ENCODE measurements around the gene NGFR. TPM values are rescaled to one million over a fixed set of nuclear protein-coding genes. Genes with fewer than 3 reads are reported as not detected.

The NGFR gene
- total RNA-seq, 1 donor from 2014 or later, result 1.2 TPM

DNA sequence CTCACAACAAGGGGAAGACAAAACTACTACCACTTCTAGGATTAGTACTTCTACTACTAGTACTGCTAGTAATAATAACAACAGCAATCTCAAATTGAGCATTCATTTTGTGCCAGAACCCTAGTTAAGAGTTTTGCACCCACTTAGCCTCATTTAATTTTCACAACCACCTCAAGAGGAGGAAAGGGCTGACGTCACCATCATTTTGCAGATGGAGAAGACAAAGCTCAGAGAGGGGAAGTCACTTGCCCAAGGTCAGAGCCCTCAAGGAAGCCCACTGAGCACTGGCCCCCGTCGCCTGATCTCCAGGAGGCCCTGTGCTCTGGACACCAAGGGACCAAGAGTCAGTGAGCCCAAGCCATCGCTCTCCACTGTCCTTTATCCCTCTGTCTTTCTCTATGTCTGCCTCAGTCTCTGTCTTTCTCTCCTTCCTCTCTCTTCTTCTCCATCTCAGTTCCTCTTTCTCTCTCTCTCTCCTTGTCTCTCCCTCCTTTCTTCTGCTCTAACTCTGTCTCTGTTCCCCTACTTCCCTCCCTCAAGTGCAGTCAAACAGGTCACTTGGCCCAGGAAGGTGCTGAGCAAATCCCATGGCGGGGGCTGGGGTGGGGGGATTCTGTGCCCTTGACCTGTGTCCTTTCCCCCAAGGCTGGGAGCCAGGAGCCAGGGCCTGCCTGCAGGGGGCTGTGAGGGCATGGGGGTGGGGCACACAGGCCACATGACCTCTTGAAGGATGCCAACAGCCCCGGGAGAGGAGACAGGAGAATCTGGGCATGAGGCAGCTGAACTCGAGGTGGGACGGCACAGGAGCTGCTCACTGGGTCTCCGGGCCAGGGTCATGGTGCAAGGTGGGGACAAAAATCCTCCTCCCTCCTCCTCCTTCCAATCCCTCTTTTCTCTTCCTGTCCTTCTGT lies 11.2 kb upstream of the NGFR start:
- peaks cover 54% of the 10 kb centered on the region for H3K27me3 Mint-ChIP-seq
- CTCF ChIA-PET, result interaction anchor here (1.6 kb wide), 1 partner anchor 12 kb away, joined by 4 read pairs; the partner anchor contains the start of gene NGFR
- TF ChIP-seq, protein P1, sequence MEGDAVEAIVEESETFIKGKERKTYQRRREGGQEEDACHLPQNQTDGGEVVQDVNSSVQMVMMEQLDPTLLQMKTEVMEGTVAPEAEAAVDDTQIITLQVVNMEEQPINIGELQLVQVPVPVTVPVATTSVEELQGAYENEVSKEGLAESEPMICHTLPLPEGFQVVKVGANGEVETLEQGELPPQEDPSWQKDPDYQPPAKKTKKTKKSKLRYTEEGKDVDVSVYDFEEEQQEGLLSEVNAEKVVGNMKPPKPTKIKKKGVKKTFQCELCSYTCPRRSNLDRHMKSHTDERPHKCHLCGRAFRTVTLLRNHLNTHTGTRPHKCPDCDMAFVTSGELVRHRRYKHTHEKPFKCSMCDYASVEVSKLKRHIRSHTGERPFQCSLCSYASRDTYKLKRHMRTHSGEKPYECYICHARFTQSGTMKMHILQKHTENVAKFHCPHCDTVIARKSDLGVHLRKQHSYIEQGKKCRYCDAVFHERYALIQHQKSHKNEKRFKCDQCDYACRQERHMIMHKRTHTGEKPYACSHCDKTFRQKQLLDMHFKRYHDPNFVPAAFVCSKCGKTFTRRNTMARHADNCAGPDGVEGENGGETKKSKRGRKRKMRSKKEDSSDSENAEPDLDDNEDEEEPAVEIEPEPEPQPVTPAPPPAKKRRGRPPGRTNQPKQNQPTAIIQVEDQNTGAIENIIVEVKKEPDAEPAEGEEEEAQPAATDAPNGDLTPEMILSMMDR (IDR thresholded peaks at IDR 0.05), result no peak

DNA sequence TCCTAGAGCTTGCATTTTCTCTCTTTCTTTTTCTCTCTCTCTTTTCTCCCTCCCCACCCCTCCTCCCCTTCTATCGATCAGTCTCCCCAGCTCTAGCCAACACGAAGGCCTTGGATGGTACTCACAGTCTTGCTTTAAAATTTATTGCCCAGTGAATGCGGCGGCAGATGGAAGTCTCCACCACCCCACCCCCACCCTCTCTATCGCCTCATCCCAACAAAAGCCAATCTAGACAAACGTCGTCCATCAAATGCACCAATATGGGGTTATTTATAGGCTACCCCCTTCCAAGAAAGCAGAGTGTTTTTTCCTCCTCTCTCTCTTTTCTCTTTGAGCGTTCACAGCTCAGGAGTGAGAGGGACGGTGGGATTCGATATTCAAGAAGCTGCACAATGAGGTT lies 10.5 kb upstream of the NGFR start:
- intact Hi-C loops (cut with micrococcal nuclease), result no loop called here
- ATAC-seq (ENCODE audit: low read depth) (no peak), DNase-seq (no peak)
- ChIA-PET POLR2A (no interaction called here), CTCF (no interaction called here)
- no peaks in the 10 kb centered on the region for H3K36me3 Mint-ChIP-seq (ENCODE audit: low read depth)
- H3K4me1 Mint-ChIP-seq, result no peaks in the 10 kb centered on the region
- H3K4me3 Mint-ChIP-seq, result no peak overlapping the region
- TF ChIP-seq, protein P1 (IDR thresholded peaks at IDR 0.05), result no peak
- H3K9me3 Mint-ChIP-seq, result no peaks in the 10 kb centered on the region
- H3K27ac Mint-ChIP-seq, result no peak overlapping the region
- peaks cover 49% of the 10 kb centered on the region for H3K27me3 Mint-ChIP-seq

More for the DNA sequence above, 11.2 kb upstream of the NGFR start:
- POLR2A ChIA-PET, result no interaction called here
- Mint-ChIP-seq H3K4me1 (no peaks in the 10 kb centered on the region), H3K9me3 (no peaks in the 10 kb centered on the region), H3K4me3 (no peak overlapping the region), H3K36me3 (ENCODE audit: low read depth) (no peaks in the 10 kb centered on the region), H3K27ac (no peak overlapping the region)
- ATAC-seq (ENCODE audit: low read depth) (no peak), DNase-seq (no peak)
- intact Hi-C loops (cut with micrococcal nuclease), result no loop called here

DNA sequence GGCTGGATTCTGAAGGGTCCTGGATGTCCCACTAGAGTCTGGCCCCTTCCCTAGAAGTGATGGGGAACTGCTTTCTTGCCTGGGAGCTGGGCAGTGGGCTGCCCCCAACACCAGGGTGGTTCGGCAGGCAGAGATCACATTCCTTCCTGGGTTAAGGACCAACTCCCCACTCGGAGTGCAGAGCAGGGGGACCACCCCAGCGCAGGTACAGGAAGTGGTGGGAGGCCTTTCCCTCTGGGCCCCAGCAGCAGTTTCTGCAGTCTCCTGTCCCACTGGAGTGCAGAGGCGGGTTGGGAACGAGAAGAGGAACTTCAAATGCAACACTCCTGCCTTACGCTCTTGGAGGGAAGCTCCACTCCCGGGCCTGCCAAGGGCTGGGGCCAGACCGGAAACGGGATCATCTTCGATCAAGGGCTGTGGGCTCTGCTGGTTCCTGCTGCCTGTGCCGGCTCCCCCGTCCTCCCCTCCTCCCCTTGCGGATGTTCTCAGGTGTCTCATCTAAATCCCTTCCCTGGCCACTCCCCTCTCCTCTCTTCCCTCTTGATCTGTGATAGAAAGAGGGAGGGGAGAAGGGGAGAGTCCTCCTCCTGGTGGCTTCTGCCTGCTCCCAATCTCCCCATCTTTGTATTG lies 9.0 kb upstream of the NGFR start:
- no peaks in the 10 kb centered on the region for H3K36me3 Mint-ChIP-seq (ENCODE audit: low read depth)
- H3K4me1 Mint-ChIP-seq, result no peaks in the 10 kb centered on the region
- H3K27me3 Mint-ChIP-seq, result peaks cover 52% of the 10 kb centered on the region
- intact Hi-C loops (cut with micrococcal nuclease), result no loop called here
- H3K27ac Mint-ChIP-seq, result no peak overlapping the region
- ChIA-PET CTCF (interaction anchor here (0.7 kb wide), 1 partner anchor 10 kb away, joined by 4 read pairs; no protein-coding TSS in a partner anchor), POLR2A (interaction anchor here (1.1 kb wide), 1 partner anchor 10 kb away, joined by 4 read pairs; no protein-coding TSS in a partner anchor)
- TF ChIP-seq, protein P1 (IDR thresholded peaks at IDR 0.05), result no peak
- no peak overlapping the region for H3K4me3 Mint-ChIP-seq
- ATAC-seq (ENCODE audit: low read depth) (no peak), DNase-seq (no peak)
- H3K9me3 Mint-ChIP-seq, result no peaks in the 10 kb centered on the region

DNA sequence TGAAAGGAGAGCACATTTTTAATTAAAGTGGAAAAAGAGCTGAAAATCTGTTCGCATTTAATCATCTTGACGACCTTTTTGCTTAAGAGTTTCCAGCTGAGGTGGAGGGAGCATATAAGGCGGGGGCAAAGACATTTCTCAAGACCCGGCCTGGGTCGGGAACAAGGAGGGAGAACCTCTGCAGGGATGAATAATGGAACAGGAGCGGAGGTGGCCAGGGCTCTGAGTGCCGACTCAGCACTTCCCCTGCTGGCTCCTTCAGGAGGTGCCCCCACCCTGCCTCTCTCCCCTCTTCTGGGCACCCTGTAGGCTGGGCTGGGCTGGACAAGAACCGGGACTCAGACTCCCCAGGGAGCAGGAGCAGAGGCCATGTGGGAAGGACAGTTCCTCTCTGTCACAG lies 7.9 kb upstream of the NGFR start:
- ATAC-seq (ENCODE audit: low read depth) (no peak), DNase-seq (no peak)
- H3K9me3 Mint-ChIP-seq, result no peaks in the 10 kb centered on the region
- no peak overlapping the region for H3K27ac Mint-ChIP-seq
- H3K4me1 Mint-ChIP-seq, result no peaks in the 10 kb centered on the region
- no peak overlapping the region for H3K4me3 Mint-ChIP-seq
- POLR2A ChIA-PET, result no interaction called here
- H3K36me3 Mint-ChIP-seq (ENCODE audit: low read depth), result no peaks in the 10 kb centered on the region
- TF ChIP-seq, protein P1 (IDR thresholded peaks at IDR 0.05), result no peak
- intact Hi-C loops (cut with micrococcal nuclease), result no loop called here
- H3K27me3 Mint-ChIP-seq, result peaks cover 52% of the 10 kb centered on the region
- CTCF ChIA-PET, result no interaction called here

DNA sequence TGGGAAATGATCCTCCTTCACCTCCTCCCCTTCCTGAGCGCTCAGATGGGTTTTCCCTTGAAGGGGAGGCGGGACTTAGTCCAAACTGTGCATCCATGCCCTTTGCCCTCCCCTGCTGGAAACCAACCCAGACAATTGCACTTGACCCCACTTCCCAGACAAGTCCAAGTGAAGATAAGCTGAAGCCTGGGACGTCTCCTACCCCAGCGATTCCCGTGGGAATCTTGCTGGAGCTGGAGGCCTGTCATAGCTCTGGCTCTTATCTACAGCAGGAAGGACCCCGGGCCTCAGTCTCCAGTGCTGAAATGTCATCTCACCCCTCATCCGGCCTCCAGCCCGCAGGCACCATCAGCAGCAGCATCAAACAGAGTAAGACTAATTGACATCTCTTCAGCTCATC lies 6.5 kb upstream of the NGFR start:
- Mint-ChIP-seq H3K4me1 (no peaks in the 10 kb centered on the region), H3K4me3 (no peak overlapping the region), H3K27me3 (peaks cover 47% of the 10 kb centered on the region), H3K27ac (no peak overlapping the region), H3K9me3 (no peaks in the 10 kb centered on the region), H3K36me3 (ENCODE audit: low read depth) (no peaks in the 10 kb centered on the region)
- intact Hi-C loops (cut with micrococcal nuclease), result no loop called here
- ATAC-seq (ENCODE audit: low read depth) (no peak), DNase-seq (no peak)
- TF ChIP-seq, protein P1 (IDR thresholded peaks at IDR 0.05), result no peak
- ChIA-PET POLR2A (no interaction called here), CTCF (no interaction called here)

Measured in activated B cell treated with CpG ODN at 0.5 μM for 24 hours (primary cell).